ENCODE measurements around the gene BNIP3.

GRCh38 chr10:131978366-131978765 lies 3.4 kb downstream of the BNIP3 start:
- TF ChIP-seq GATA2 (IDR thresholded peaks at IDR 0.05; ENCODE audit: low read depth, low read length) (no peak), GATA3 (IDR thresholded peaks at IDR 0.05; ENCODE audit: low read depth, low read length) (no peak)

All from SH-SY5Y (cell line).